DND-41 (cell line): ENCODE data around the gene KIAA1755.

Experiments
- ATAC-seq: fragments of 200-7000 bp; cut with Tn5 transposase; 3 replicates; pipeline ENCODE4 v1.9.1; 2021; ENCODE audit warnings: low read depth; ENCODE audit not compliant: insufficient read depth
- DNase-seq: peaks from one replicate; pipeline ENCODE4 v3.0.0-alpha.2; 2020
- H2AFZ ChIP-seq: 2 replicates; pipeline ENCODE4 v1.6.0; 2012; ENCODE audit warnings: low read depth, low read length
- H3K27ac ChIP-seq: 2 replicates; pipeline ENCODE4 v1.5.1; 2012; ENCODE audit warnings: low read length, inconsistent platforms
- H3K27me3 ChIP-seq: fragments of 200-600 bp; sonication (generic); 2 replicates; pipeline ENCODE4 v1.6.0; 2012; ENCODE audit warnings: low read length, mild to moderate bottlenecking, inconsistent platforms; ENCODE audit not compliant: insufficient read depth, poor library complexity
- H3K36me3 ChIP-seq: 2 replicates; pipeline ENCODE4 v1.5.1; 2012; ENCODE audit warnings: low read length, inconsistent platforms; ENCODE audit not compliant: insufficient read depth
- H3K4me1 ChIP-seq: 2 replicates; pipeline ENCODE4 v1.5.1; 2012; ENCODE audit warnings: mild to moderate bottlenecking, low read length; ENCODE audit not compliant: insufficient read depth
- H3K4me2 ChIP-seq: 2 replicates; pipeline ENCODE4 v1.6.0; 2012; ENCODE audit warnings: mild to moderate bottlenecking, moderate library complexity, low read length, inconsistent platforms; ENCODE audit not compliant: insufficient read depth
- H3K4me3 ChIP-seq, 2 experiments: fragments of 200-600 bp in 1 of 2; shearing (Covaris generic) in 1 of 2; 2 replicates each; pipeline ENCODE4 v1.5.1; 2012 to 2016; ENCODE audit warnings: inconsistent platforms in 2 of 2, low read length in 2 of 2, mild to moderate bottlenecking in 2 of 2, low read depth in 1 of 2, moderate library complexity in 1 of 2
- H3K79me2 ChIP-seq: 2 replicates; pipeline ENCODE4 v1.6.0; 2012; ENCODE audit warnings: low read length, inconsistent platforms; ENCODE audit not compliant: insufficient read depth
- H3K9ac ChIP-seq: 2 replicates; pipeline ENCODE4 v1.6.0; 2012; ENCODE audit warnings: low read depth, mild to moderate bottlenecking, inconsistent platforms, low read length, moderate library complexity
- H3K9me3 ChIP-seq: 2 replicates; pipeline ENCODE4 v1.5.1; 2012; ENCODE audit warnings: low read length, moderate library complexity, mild to moderate bottlenecking, inconsistent platforms; ENCODE audit not compliant: insufficient read depth, severe bottlenecking
- H4K20me1 ChIP-seq: 2 replicates; pipeline ENCODE4 v1.6.0; 2012; ENCODE audit warnings: low read length; ENCODE audit not compliant: insufficient read depth
- CTCF ChIP-seq: IDR thresholded peaks from 2 replicates; pipeline ENCODE4 v1.5.1; 2012; ENCODE audit warnings: borderline replicate concordance, low read length, moderate library complexity, mild to moderate bottlenecking; ENCODE audit not compliant: poor library complexity, severe bottlenecking; ENCODE audit errors: extremely low read depth
- EZH2 ChIP-seq: IDR thresholded peaks from 3 replicates; pipeline ENCODE4 v1.6.1; 2012; ENCODE audit warnings: borderline replicate concordance, low read depth, mild to moderate bottlenecking, moderate library complexity, low read length, inconsistent platforms; ENCODE audit not compliant: severe bottlenecking

Gene KIAA1755

GRCh38 chr20:38180781-38181180, 79.8 kb downstream of the KIAA1755 start:
- DNase-seq (no peak), ATAC-seq (no peak)
- Histone ChIP-seq H2AFZ (no peak overlapping the region), H4K20me1 (peaks cover 3% of the 10 kb centered on the region; the same call in 1 of the 2 replicates), H3K27ac (no peak overlapping the region), H3K27me3 (peaks cover 7% of the 10 kb centered on the region), H3K4me2 (no peak overlapping the region), H3K9me3 (no peaks in the 10 kb centered on the region), H3K4me3 (no peak overlapping the region), H3K4me1 (no peaks in the 10 kb centered on the region), H3K9ac (no peak overlapping the region), H3K36me3 (no peaks in the 10 kb centered on the region), H3K79me2 (no peaks in the 10 kb centered on the region)
- TF ChIP-seq CTCF (no peak), EZH2 (no peak)

- ATAC-seq, result no peak
- Histone ChIP-seq H4K20me1 (peaks cover 3% of the 10 kb centered on the region; the same call in 1 of the 2 replicates), H3K4me1 (no peaks in the 10 kb centered on the region), H3K27ac (no peak overlapping the region), H3K79me2 (no peaks in the 10 kb centered on the region), H3K27me3 (peaks cover 5% of the 10 kb centered on the region), H3K9ac (no peak overlapping the region), H3K9me3 (no peaks in the 10 kb centered on the region), H3K4me3 (no peak overlapping the region), H2AFZ (no peak overlapping the region), H3K4me2 (no peak overlapping the region), H3K36me3 (no peaks in the 10 kb centered on the region)
- no peak for DNase-seq
- TF ChIP-seq CTCF (no peak), EZH2 (no peak)
Measured at GRCh38 chr20:38179846-38180245, 80.7 kb downstream of the KIAA1755 start.

- ATAC-seq (no peak), DNase-seq (no peak)
- no peak for TF ChIP-seq CTCF
- TF ChIP-seq EZH2, result no peak
Measured at GRCh38 chr20:38178581-38178980, 82.0 kb downstream of the KIAA1755 start.

GRCh38 chr20:38178065-38178491, 82.5 kb downstream of the KIAA1755 start:
- TF ChIP-seq CTCF (no peak), EZH2 (no peak)
- Histone ChIP-seq H3K4me1 (no peaks in the 10 kb centered on the region), H2AFZ (no peak overlapping the region), H3K36me3 (no peaks in the 10 kb centered on the region), H3K9me3 (no peaks in the 10 kb centered on the region), H3K79me2 (no peaks in the 10 kb centered on the region), H3K9ac (no peak overlapping the region), H3K27me3 (peaks cover 6% of the 10 kb centered on the region), H3K4me2 (no peak overlapping the region), H4K20me1 (peaks cover 3% of the 10 kb centered on the region; the same call in 1 of the 2 replicates), H3K4me3 (no peak overlapping the region), H3K27ac (no peak overlapping the region)
- DNase-seq (no peak), ATAC-seq (no peak)

More at GRCh38 chr20:38178581-38178980, 82.0 kb downstream of the KIAA1755 start:
- no peak overlapping the region for H3K9ac ChIP-seq
- H3K36me3 ChIP-seq, result no peaks in the 10 kb centered on the region
- H4K20me1 ChIP-seq, result peaks cover 3% of the 10 kb centered on the region; the same call in 1 of the 2 replicates
- H3K27me3 ChIP-seq, result peaks cover 4% of the 10 kb centered on the region
- H3K9me3 ChIP-seq, result no peaks in the 10 kb centered on the region
- H3K4me1 ChIP-seq, result no peaks in the 10 kb centered on the region
- no peak overlapping the region for H3K4me2 ChIP-seq
- no peak overlapping the region for H2AFZ ChIP-seq
- H3K79me2 ChIP-seq, result no peaks in the 10 kb centered on the region
- H3K4me3 ChIP-seq, result no peak overlapping the region
- H3K27ac ChIP-seq, result no peak overlapping the region
